PC-3 (cell line): ENCODE data around the gene AGTPBP1.

Source experiments
- CTCF ChIP-seq: fragments of 300-600 bp; sonication (generic); conservative IDR thresholded peaks from 2 replicates; pipeline ENCODE4 v1.5.1; 2017; ENCODE audit warnings: antibody characterized with exemption, low read depth, mild to moderate bottlenecking, low read length
- EZH2 ChIP-seq: fragments of 300-600 bp; sonication (generic); IDR thresholded peaks from one replicate; pipeline ENCODE4 v1.6.1; 2017; ENCODE audit warnings: antibody characterized with exemption, mild to moderate bottlenecking, low read length; ENCODE audit not compliant: unreplicated experiment
- EZH2phosphoT487 ChIP-seq: fragments of 300-600 bp; sonication (generic); IDR thresholded peaks from 2 replicates; pipeline ENCODE4 v1.6.1; 2018; ENCODE audit warnings: mild to moderate bottlenecking, antibody characterized with exemption, low read length, borderline replicate concordance

- TF ChIP-seq EZH2 (no peak), EZH2phosphoT487 (no peak), CTCF (no peak)
Observed at GRCh38 chr9:85744480-85744879, 2.7 kb upstream of the AGTPBP1 start.
